Osteoblast (primary cell): Measurements from ENCODE around the gene HKDC1. TPM values are rescaled to one million over a fixed set of nuclear protein-coding genes. Genes with fewer than 3 reads are reported as not detected.
A peak's percentile ranks its signal among the peaks of the same experiment; 100 is the strongest.

Experiments
- DNase-seq: peaks from one replicate; pipeline ENCODE4 v3.0.0; 2011; ENCODE audit warnings: low spot score, mixed read lengths; ENCODE audit not compliant: insufficient read length; ENCODE audit errors: missing footprints
- H2AFZ ChIP-seq: 2 replicates; pipeline ENCODE4 v1.6.0; 2011; ENCODE audit warnings: mild to moderate bottlenecking, low read length
- H3K27ac ChIP-seq: 2 replicates; pipeline ENCODE4 v1.5.1; 2011; ENCODE audit warnings: mild to moderate bottlenecking, low read depth, low read length, moderate library complexity
- H3K27me3 ChIP-seq: 2 replicates; pipeline ENCODE4 v1.6.0; 2012; ENCODE audit warnings: mild to moderate bottlenecking, control low read depth, inconsistent platforms, low read length, moderate library complexity; ENCODE audit not compliant: insufficient read depth
- H3K36me3 ChIP-seq: 2 replicates; pipeline ENCODE4 v1.5.1; 2011; ENCODE audit warnings: mild to moderate bottlenecking, low read length, control low read depth, moderate library complexity; ENCODE audit not compliant: insufficient read depth
- H3K4me1 ChIP-seq: 2 replicates; pipeline ENCODE4 v1.5.1; 2011; ENCODE audit warnings: mild to moderate bottlenecking, low read length, control low read depth, moderate library complexity; ENCODE audit not compliant: insufficient read depth
- H3K4me2 ChIP-seq: 2 replicates; pipeline ENCODE4 v1.6.0; 2011; ENCODE audit warnings: mild to moderate bottlenecking, low read length; ENCODE audit not compliant: insufficient read depth
- H3K4me3 ChIP-seq: fragments of 200-600 bp; sonication (generic); 3 replicates; pipeline ENCODE4 v1.5.1; 2012; ENCODE audit warnings: mild to moderate bottlenecking, low read length, inconsistent platforms; ENCODE audit not compliant: insufficient read depth
- H3K79me2 ChIP-seq: 2 replicates; pipeline ENCODE4 v1.6.0; 2012; ENCODE audit warnings: mild to moderate bottlenecking, low read length, control low read depth, inconsistent platforms; ENCODE audit not compliant: insufficient read depth
- H3K9me3 ChIP-seq: 2 replicates; pipeline ENCODE4 v1.5.1; 2011; ENCODE audit warnings: low read depth, low read length, control low read depth
- H4K20me1 ChIP-seq: 2 replicates; pipeline ENCODE4 v1.6.0; 2012; ENCODE audit warnings: mild to moderate bottlenecking, low read length, control low read depth; ENCODE audit not compliant: insufficient read depth
- CTCF ChIP-seq: IDR thresholded peaks from 2 replicates; pipeline ENCODE4 v1.5.1; 2011; ENCODE audit warnings: mild to moderate bottlenecking, low read depth, low read length, moderate library complexity; ENCODE audit errors: extremely low read depth
- total RNA-seq: library from RNA; depleted of rRNA; stranded (reverse); fragments of >200 nt; gene quantifications from 2 replicates; pipeline ENCODE4 v1.2.3, GENCODE V29; 2012

The HKDC1 gene
- total RNA-seq, 1 donor: 2.9 TPM

GRCh38 chr10:69213591-69214311, 6.4 kb upstream of the HKDC1 start:
- Histone ChIP-seq H3K27ac (no peak overlapping the region), H3K9me3 (no peaks in the 10 kb centered on the region), H4K20me1 (no peaks in the 10 kb centered on the region), H3K36me3 (peaks cover 1% of the 10 kb centered on the region), H3K4me1 (peaks cover 6% of the 10 kb centered on the region), H3K4me3 (no peak overlapping the region), H2AFZ (no peak overlapping the region), H3K27me3 (no peaks in the 10 kb centered on the region), H3K79me2 (no peaks in the 10 kb centered on the region), H3K4me2 (no peak overlapping the region)
- TF ChIP-seq CTCF: no peak
- DNase-seq: peak; percentile 17

DNA sequence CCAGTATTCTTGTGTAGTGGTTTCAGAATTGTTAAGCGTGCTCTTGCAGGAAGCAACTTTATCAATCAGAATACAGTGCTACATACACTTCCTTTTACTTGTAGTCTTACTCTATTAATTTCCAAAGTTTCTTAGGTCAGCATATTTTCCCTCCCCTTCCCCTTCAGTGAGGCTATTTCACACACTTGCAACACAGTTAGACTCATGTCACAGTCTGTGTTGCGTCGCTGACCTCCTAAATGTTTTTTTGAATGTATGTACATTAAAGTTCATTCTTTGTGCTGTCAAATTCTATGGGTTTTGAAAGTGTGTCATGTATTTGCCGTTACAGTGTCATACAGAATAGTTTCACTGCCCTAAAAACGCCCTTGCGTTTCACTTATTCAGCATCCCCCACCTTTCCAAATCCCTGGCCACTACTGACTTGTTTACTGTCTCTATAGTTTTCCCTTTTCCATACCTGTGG, 5.4 kb upstream of the HKDC1 start:
- Histone ChIP-seq H3K9me3 (no peaks in the 10 kb centered on the region), H3K4me1 (peaks cover 6% of the 10 kb centered on the region), H3K36me3 (no peaks in the 10 kb centered on the region), H3K27me3 (no peaks in the 10 kb centered on the region), H4K20me1 (no peaks in the 10 kb centered on the region), H3K79me2 (no peaks in the 10 kb centered on the region), H3K4me2 (no peak overlapping the region), H2AFZ (no peak overlapping the region), H3K27ac (no peak overlapping the region), H3K4me3 (no peak overlapping the region)
- no peak for TF ChIP-seq CTCF
- DNase-seq: no peak

- TF ChIP-seq CTCF: no peak
- Histone ChIP-seq H3K4me3 (peak overlapping the region; percentile 23), H3K9me3 (no peaks in the 10 kb centered on the region), H3K79me2 (no peaks in the 10 kb centered on the region), H3K4me1 (peaks cover 6% of the 10 kb centered on the region), H3K4me2 (peak overlapping the region; percentile 23), H3K27me3 (no peaks in the 10 kb centered on the region), H3K27ac (no peak overlapping the region), H4K20me1 (no peaks in the 10 kb centered on the region), H2AFZ (peak overlapping the region; percentile 36), H3K36me3 (no peaks in the 10 kb centered on the region)
- DNase-seq: no peak
Measured at GRCh38 chr10:69215405-69216171, 4.5 kb upstream of the HKDC1 start.

DNA sequence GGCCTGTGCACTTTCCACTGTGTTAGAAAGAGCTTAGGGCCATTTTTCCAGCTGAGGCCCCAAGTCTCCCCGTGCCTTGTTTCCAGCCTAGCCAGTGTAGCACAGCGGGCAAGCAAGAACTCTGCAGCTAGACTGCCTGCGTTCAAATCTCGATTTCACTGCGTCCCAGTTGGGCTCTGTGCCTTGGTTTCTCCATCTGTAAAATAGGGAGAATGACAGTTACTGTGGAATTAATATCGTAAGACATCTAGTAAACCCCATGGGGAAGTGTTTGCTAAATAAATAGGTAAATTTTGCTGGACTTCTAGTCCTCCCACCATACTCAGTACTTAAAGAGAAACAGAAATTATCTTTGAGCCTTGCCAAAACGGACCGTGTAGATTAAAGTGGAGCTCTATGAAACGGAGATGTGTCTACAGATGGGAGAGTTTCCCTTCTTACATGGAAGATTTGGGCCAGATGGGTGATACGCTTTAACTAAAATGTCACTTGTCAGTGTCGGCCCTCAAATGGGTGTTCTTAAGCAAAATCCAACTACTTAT, 3.5 kb upstream of the HKDC1 start:
- Histone ChIP-seq H3K4me1 (peaks cover 6% of the 10 kb centered on the region), H3K4me2 (no peak overlapping the region), H3K27me3 (no peaks in the 10 kb centered on the region), H3K79me2 (no peaks in the 10 kb centered on the region), H4K20me1 (no peaks in the 10 kb centered on the region), H2AFZ (no peak overlapping the region), H3K27ac (no peak overlapping the region), H3K36me3 (no peaks in the 10 kb centered on the region), H3K9me3 (no peaks in the 10 kb centered on the region), H3K4me3 (no peak overlapping the region)
- no peak for TF ChIP-seq CTCF
- no peak for DNase-seq
